Panc1 (cell line): ENCODE measurements around the gene FAM83G. TPM values are rescaled to one million over a fixed set of nuclear protein-coding genes. Genes with fewer than 3 reads are reported as not detected.

ENCODE experiments used
- ATAC-seq: fragments of 200-7000 bp; cut with Tn5 transposase; 2 replicates; pipeline ENCODE4 v1.9.1; 2020; ENCODE audit warnings: mild to moderate bottlenecking, moderate library complexity
- BruUV-seq: library from RNA; stranded (reverse); fragments of 400-500 nt; replicated peaks from 2 replicates; lab custom pipeline; 2021; lab: Mats Ljungman, UMichigan
- CTCF ChIA-PET: fragments of 300-600 bp; sonication (Branson Sonifier 250); formaldehyde crosslinking; loops from one replicate; lab custom pipeline; 2022; ENCODE audit warnings: antibody characterized with exemption; lab: Charles Lee
- POLR2A ChIA-PET: fragments of 300-600 bp; sonication (Branson Sonifier 250); formaldehyde crosslinking; loops from one replicate; lab custom pipeline; 2022; ENCODE audit warnings: antibody characterized with exemption; lab: Charles Lee
- DNase-seq: peaks from one replicate; pipeline ENCODE4 v3.0.0-alpha.2; 2010; ENCODE audit warnings: low read depth, low spot score
- H3K27ac ChIP-seq: 2 replicates; pipeline ENCODE4 v1.5.1; 2011; ENCODE audit warnings: mild to moderate bottlenecking, low read length, inconsistent platforms
- H3K27me3 ChIP-seq: fragments of 200-500 bp; sonication (Bioruptor generic); 2 replicates; pipeline ENCODE4 v1.6.0; 2014; ENCODE audit warnings: low read length, inconsistent platforms; ENCODE audit not compliant: control insufficient read depth, insufficient read depth
- H3K36me3 ChIP-seq: fragments of 200-500 bp; sonication (Bioruptor generic); 2 replicates; pipeline ENCODE4 v1.5.1; 2014; ENCODE audit warnings: inconsistent platforms, mild to moderate bottlenecking, low read length, moderate library complexity; ENCODE audit not compliant: control insufficient read depth, insufficient read depth
- H3K4me1 ChIP-seq: 2 replicates; pipeline ENCODE4 v1.5.1; 2011; ENCODE audit warnings: inconsistent platforms, mild to moderate bottlenecking, low read length, moderate library complexity; ENCODE audit not compliant: control insufficient read depth, insufficient read depth
- H3K4me3 ChIP-seq, 2 experiments: 2 replicates each; pipeline ENCODE4 v1.5.1; 2011 to 2012; ENCODE audit warnings: low read depth in 2 of 2, low read length in 2 of 2, mild to moderate bottlenecking in 2 of 2, inconsistent platforms in 1 of 2, moderate library complexity in 1 of 2
- H3K9me3 ChIP-seq: fragments of 200-500 bp; sonication (Bioruptor generic); 2 replicates; pipeline ENCODE4 v1.5.1; 2014; ENCODE audit warnings: low read depth, mild to moderate bottlenecking, inconsistent platforms, low read length, moderate library complexity; ENCODE audit not compliant: control insufficient read depth, insufficient read depth
- CTCF ChIP-seq: fragments of 450-650 bp; IDR thresholded peaks from 2 replicates; pipeline ENCODE4 v1.5.1; 2017; ENCODE audit warnings: mild to moderate bottlenecking
- POLR2AphosphoS5 ChIP-seq: IDR thresholded peaks from 2 replicates; pipeline ENCODE4 v1.6.1; 2012; ENCODE audit warnings: mild to moderate bottlenecking, low read depth, low read length, moderate library complexity
- REST ChIP-seq, 2 experiments: IDR thresholded peaks; 2 replicates each; pipeline ENCODE4 v1.6.1; 2011 to 2012; ENCODE audit warnings: low read depth in 2 of 2, control low read depth in 1 of 2, low read length in 1 of 2, mild to moderate bottlenecking in 1 of 2, moderate library complexity in 1 of 2; ENCODE audit not compliant: insufficient read depth in 1 of 2
- SIN3A ChIP-seq: IDR thresholded peaks from 2 replicates; pipeline ENCODE4 v1.6.1; 2012; ENCODE audit warnings: low read depth, mild to moderate bottlenecking, low read length, moderate library complexity, borderline replicate concordance; ENCODE audit not compliant: insufficient read depth
- TCF7L2 ChIP-seq: IDR thresholded peaks from 2 replicates; pipeline ENCODE4 v1.6.1; 2011; ENCODE audit warnings: mild to moderate bottlenecking, low read depth, low read length, inconsistent platforms
- in situ Hi-C: cut with HindIII; loops from 2 replicates; pipeline ENCODE4 v1.10.0; 2016; ENCODE audit warnings: low sequenced_read_pairs, low pct_unique_long_range_greater_than_20kb
- intact Hi-C: fragments of 100-400 bp; cut with micrococcal nuclease; formaldehyde crosslinking; loops from one replicate; pipeline ENCODE4 v1.10.0; 2022; ENCODE audit not compliant: unreplicated experiment
- total RNA-seq: library from RNA; stranded (reverse); gene quantifications from one replicate; pipeline ENCODE4 v1.2.1, GENCODE V29; 2021; ENCODE audit not compliant: unreplicated experiment

FAM83G gene
- total RNA-seq, 1 experiment from 2014 or later: 17.3 TPM

DNA sequence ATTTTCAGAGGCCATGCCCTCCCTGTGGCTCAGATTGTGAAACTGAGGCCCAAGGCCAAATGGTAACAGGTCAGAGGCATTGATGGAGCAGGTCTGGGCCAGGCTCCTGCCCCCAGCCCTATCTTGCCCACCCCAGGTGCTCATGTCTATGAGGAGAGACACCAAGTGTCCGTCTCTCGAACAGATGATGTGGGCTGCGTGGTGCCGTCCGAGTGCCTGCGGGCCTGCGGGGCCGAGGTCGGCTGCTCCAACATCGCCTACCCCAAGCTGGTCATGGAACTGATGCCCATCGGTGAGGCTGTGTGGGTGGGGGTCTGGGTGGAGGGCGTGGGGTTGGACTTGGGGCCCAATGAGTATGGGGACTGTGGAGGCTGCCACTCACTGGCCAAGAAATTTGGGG is 8.7 kb upstream of the FAM83G start:
- H3K4me1 ChIP-seq: no peaks in the 10 kb centered on the region
- H3K36me3 ChIP-seq: no peaks in the 10 kb centered on the region
- no peak for TF ChIP-seq SIN3A
- no peak for TF ChIP-seq CTCF
- no peak for TF ChIP-seq REST (IDR thresholded peaks at IDR 0.05; ENCODE audit: insufficient read depth in 1 of 2, low read depth in 2 of 2, low read length in 1 of 2)
- TF ChIP-seq POLR2AphosphoS5: no peak
- no peak for TF ChIP-seq TCF7L2
- ChIA-PET POLR2A (no interaction called here), CTCF (no interaction called here)
- BruUV-seq: no TSS peak
- in situ Hi-C loops (no loop called here), intact Hi-C loops (no loop called here)
- H3K4me3 ChIP-seq: no peak overlapping the region
- ATAC-seq (no peak), DNase-seq (no peak)
- no peaks in the 10 kb centered on the region for H3K27me3 ChIP-seq
- H3K9me3 ChIP-seq: no peaks in the 10 kb centered on the region
- H3K27ac ChIP-seq: no peak overlapping the region

- no peak for TF ChIP-seq SIN3A
- no peak for TF ChIP-seq TCF7L2
- no peak for TF ChIP-seq POLR2AphosphoS5
- TF ChIP-seq CTCF: no peak
- no peak for TF ChIP-seq REST (IDR thresholded peaks at IDR 0.05; ENCODE audit: insufficient read depth in 1 of 2, low read depth in 2 of 2, low read length in 1 of 2)
- in situ Hi-C loops: no loop called here
- CTCF ChIA-PET: no interaction called here
Measured at GRCh38 chr17:19012171-19013080, 7.9 kb upstream of the FAM83G start.

More at GRCh38 chr17:19012171-19013080, 7.9 kb upstream of the FAM83G start:
- no TSS peak for BruUV-seq
- Histone ChIP-seq H3K4me1 (no peaks in the 10 kb centered on the region), H3K27me3 (no peaks in the 10 kb centered on the region), H3K9me3 (no peaks in the 10 kb centered on the region), H3K36me3 (no peaks in the 10 kb centered on the region), H3K27ac (no peak overlapping the region), H3K4me3 (no peak overlapping the region)
- intact Hi-C loops: no loop called here
- POLR2A ChIA-PET: no interaction called here
- ATAC-seq (no peak), DNase-seq (no peak)
